GM12872 (cell line): Measurements from ENCODE around the gene DISC1.

Source experiments
- TF ChIP-seq, protein P1 (sequence below): IDR thresholded peaks from 3 replicates; pipeline ENCODE4 v1.5.1; 2011; ENCODE audit warnings: low read depth, mild to moderate bottlenecking, low read length, moderate library complexity; ENCODE audit not compliant: insufficient read depth

The DISC1 gene

DNA sequence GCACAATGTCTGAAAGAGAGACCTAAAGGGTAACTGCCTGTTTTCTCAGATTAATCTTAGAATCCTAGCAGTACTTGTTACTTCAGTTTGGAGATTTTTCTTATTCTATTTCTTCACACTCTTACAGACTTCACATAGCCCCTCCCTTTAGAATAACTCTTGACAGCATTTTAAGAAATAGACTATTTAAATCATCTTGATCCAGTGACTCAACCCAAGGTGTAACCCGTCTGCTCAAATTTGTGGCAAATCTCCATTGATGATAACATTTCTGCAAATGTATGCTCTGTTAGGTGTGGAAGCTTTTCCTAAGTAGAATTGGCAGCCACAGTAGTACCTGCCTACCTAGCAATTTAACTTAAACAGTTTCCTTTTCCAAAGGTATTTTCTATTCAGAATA is 391.2 kb downstream of the DISC1 start:
- TF ChIP-seq, protein P1, sequence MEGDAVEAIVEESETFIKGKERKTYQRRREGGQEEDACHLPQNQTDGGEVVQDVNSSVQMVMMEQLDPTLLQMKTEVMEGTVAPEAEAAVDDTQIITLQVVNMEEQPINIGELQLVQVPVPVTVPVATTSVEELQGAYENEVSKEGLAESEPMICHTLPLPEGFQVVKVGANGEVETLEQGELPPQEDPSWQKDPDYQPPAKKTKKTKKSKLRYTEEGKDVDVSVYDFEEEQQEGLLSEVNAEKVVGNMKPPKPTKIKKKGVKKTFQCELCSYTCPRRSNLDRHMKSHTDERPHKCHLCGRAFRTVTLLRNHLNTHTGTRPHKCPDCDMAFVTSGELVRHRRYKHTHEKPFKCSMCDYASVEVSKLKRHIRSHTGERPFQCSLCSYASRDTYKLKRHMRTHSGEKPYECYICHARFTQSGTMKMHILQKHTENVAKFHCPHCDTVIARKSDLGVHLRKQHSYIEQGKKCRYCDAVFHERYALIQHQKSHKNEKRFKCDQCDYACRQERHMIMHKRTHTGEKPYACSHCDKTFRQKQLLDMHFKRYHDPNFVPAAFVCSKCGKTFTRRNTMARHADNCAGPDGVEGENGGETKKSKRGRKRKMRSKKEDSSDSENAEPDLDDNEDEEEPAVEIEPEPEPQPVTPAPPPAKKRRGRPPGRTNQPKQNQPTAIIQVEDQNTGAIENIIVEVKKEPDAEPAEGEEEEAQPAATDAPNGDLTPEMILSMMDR = no peak

DNA sequence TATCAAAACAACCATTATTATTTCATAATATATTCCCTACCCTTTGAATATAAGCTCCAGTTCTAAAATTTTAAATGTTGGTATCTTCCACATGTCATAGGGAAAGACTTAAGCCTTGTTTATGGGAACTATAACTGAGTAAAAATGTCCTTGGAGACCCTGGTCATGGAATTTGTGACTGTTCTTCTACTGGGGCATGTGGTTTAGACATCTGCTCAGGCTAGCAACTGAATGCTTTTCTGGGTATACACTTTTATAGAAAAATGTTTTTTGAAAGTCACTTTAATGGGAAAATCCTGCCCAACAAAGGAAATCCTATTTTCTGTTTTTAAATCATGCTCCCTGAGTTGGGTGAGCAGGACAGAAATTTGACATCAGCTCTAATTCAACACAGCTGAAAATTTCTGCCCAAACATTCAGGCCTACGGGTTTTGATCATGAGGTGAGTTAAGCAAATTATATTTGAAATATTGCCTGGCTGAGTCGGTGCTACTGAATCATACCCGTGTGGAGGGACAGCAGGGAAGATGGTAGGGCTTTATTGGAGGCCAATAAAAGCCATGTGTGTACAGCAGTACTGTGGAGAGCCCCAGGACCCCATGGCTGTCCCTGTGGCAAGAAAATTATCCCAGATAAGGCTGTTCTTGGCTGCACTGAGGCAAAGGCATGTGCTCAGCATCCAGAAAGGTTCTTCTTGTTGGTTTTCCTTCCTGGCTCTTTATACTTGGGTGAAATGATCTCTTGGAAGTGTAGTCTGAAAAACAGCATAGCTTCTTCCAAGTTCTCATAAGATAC is 391.8 kb downstream of the DISC1 start:
- TF ChIP-seq, protein P1 = no peak

DNA sequence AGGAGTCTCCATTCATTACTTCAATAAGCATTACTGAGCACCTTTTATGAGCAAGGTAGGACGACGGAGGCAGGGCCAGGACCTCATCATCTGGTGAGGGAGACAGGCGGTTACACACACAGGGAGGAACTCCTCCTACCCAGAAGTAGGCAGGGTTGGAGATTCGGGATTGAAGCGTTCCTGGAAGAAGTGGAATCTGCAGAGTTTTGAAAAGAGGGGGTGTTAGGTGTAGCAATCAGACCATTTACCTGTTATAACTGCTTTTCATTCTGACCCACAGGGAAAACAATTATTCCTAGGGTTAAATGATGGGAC is 392.4 kb downstream of the DISC1 start:
- TF ChIP-seq, protein P1 = no peak

DNA sequence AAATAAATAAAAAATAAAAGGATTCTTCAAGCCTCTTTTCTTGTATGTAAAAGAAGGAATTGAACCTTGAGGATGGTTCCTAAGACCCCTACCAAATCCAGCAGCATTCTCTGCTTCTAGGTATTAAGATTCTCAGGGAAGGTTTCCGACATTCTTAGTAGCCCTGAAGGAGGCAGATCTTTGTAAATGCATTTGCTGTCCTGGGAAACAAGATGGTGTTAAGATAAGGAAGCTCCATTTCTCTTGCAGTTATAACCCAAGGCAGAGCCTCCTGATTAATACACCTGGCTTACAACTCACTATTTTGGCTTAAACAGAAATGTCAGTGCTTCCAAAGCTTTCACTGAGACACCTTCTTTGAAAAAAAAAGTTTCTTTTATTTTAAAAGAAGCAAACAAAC is 393.8 kb downstream of the DISC1 start:
- TF ChIP-seq, protein P1 = no peak

DNA sequence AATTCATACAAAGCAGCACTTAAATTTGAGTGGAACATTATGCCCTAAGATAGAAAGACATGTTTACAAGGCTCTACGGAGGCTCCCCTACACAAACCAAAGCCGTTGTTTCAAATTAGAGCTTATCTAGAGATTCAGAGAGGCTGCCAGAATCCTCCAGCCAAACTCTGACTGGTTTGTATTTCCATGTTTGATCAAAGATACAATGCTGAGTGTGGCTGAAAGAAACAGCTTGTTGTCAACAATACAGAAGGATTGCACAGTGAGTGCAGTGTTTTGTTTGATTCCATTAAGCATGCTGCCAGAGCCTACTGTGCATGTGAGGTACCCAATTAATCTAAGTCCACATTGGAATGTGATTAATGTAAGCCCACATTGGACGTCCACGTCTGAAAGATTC is 402.7 kb downstream of the DISC1 start:
- TF ChIP-seq, protein P1 = no peak

DNA sequence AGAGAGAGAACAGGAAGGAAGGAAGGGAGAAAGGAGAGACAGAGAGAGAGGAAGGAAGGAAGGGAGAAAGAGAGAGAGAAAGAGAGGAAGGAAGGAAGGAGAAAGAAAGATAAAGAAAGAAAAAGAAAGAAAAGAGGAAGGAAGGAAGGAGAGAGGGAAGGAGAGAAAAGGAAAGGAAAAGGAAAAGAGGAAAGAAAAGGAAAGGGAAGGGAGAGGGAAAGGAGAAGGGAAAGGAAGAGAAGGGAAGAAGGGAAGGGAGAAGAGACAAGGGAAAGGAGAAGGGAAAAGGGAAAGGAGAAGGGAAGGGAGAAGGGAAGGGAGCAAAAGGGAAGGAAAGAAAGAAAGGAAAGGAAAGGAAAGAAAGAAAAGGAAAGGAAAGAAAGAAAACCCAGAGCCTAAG is 404.6 kb downstream of the DISC1 start:
- TF ChIP-seq, protein P1 = no peak

DNA sequence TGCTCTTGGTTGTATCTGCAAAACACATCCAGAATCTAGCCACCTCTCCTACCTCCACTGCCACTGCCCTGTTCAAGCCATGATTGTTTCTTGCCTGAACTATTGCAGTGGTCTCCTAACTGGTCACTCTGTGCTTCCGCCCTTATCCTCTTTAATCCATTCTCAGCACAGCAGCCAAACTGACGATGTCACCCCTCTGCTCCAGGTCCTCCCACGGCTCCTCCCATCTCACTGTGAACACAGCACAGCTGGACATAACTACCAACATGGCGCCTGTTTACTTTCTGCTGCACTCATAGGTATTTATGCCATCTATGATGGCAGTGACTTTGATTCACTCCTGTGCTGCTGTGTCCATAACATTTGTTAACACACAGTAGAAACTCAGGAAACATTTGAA is 406.7 kb downstream of the DISC1 start:
- TF ChIP-seq, protein P1 = no peak
